Activated CD8-positive, alpha-beta memory T cell treated with anti-CD3 and anti-CD28 coated beads, Interleukin-2, amount 50 U/mL, for 24 hours (primary cell): ENCODE measurements around the gene KIF14.
A peak's percentile ranks its signal among the peaks of the same experiment; 100 is the strongest.
"Not testable (repeated sequence)": the region's sequence is repeated elsewhere in the genome, so short reads cannot be mapped to it uniquely, and the experiment has no call there.

ENCODE experiments used
- DNase-seq: peaks from one replicate; pipeline ENCODE4 v3.0.0-alpha.2; 2020; ENCODE audit errors: extremely low read depth

The KIF14 gene

GRCh38 chr1:200631375-200631774 is 10.8 kb upstream of the KIF14 start:
- no peak for DNase-seq

DNA sequence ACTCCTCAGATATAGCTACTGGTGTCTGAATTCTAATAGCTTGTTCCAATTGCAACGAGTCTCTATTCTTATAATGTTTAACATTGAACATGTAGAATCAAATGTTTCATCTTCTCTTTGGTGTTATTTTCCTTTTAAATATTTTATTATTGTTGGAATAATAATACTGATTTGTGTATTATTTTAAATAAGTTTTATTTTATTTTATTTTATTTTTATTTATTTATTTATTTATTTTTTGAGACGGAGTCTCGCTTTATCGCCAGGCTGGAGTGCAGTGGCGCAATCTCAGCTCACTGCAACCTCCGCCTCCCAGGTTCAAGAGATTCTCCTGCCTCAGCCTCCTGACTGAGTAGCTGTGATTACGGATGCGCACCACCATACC is 10.0 kb upstream of the KIF14 start:
- not testable (repeated sequence) for DNase-seq

GRCh38 chr1:200629876-200630514 is 9.4 kb upstream of the KIF14 start:
- DNase-seq, result no peak

DNA sequence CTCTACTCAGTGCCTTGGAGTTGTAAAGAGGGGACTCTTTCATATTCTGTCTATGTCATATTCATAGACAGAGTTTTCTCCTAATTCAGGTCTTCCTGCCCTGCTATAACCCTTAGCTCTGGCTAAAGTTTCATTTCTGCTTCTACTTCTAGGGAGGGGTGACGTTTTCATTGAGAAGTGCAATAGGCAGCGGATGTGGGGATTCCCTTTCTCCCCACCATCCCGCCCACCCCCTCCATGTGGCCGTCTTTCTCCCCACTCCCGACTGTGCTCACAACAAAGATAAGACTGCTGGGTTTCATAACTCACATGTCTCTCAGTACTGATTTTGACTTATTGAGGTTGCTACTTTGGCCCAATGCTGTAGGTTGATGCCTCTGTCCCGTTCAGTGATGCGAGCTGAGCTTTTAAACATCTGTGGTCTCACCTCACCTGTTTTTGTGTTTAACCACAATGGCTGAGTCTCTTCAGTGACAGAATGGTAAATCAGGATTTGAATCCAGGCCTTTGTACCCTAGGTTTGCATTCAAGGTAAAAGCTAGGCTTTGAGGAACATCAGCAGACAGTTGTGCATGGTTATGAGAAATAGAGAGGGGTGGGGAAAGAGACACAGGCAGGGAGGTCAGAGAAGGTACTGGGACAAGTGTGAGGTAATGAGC is 7.8 kb upstream of the KIF14 start:
- DNase-seq, result peak; percentile 29

DNA sequence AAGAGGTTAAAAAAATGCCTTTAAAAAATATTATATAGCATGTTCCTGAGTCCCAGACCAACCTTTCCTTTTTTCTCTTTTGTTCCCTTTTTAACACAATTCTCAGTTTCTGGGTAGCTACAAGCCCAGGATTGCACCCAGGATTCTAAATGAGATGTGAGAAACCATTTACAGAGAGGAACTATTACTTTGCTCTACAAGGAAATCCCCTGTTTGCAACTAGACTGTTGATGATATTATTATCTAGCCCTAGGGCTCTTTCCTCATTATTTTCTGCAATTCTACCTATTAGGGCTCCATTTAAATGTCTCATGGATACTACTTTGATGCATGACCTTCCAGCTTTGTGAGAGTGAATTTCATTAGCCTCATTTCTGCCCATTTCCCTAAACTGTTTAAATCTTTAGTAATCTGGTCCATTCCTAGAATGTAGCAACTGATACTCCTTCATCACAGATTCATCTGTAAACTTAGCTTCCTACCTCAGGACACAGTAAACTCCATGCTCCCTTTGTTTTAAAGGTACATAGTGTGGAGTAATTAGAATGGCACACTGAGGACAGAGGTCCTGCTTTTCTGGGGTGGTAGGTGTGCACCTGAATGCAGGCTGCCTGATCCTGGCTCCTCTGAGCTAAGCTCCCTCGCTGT is 7.1 kb upstream of the KIF14 start:
- DNase-seq, result no peak

GRCh38 chr1:200626853-200627534 is 6.4 kb upstream of the KIF14 start:
- DNase-seq, result no peak

DNA sequence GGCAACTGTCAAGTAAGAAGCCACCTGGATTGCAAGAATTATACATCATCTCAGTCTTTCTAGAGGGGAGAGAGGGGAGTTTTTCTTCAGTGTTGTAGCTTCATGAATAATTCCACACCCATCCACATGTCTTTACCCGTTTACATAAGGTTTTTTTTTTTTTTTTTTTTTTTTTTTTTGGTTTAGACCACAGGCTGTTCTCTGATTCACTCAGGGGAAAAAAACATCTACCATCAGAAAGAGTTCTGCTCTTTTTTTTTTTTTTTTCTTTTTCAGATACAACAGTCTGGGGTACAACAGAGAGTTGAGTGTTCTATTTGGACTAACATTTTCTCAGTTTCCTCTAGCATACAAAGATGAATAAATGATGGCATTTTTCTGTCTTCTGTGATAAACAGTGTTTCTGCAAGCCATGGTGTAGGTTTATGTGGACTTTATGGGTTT is 4.9 kb upstream of the KIF14 start:
- DNase-seq, result no peak

DNA sequence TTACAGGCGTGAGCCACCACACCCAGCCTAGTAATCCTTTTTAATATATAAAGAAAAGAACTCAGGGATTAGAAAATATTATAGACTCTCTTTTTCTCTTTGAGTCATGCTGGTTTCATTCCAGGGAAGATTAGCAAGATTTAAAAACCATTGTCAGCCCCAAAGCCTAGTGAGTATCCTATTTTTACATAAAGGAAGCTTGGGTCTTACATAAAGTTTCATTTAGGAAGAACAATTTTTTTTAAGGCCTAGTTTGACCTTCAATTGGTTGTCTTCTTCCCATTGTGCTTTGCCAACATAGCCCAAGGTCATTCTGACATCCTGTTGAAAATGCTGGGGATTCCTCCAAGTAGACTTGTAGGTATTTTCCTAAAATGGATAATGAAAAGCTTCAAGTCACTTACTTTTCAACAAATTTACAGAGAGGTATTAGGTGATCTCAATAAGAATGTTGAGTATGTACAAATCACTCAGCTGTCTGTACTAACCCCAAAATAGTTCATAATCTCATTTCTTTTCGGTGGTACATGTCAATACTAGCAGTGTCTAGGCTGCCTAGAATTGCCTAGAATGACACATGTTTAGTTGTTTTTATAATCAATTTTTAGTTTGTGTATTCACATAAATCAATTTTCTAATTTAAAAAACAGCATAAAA is 4.3 kb upstream of the KIF14 start:
- DNase-seq, result no peak

DNA sequence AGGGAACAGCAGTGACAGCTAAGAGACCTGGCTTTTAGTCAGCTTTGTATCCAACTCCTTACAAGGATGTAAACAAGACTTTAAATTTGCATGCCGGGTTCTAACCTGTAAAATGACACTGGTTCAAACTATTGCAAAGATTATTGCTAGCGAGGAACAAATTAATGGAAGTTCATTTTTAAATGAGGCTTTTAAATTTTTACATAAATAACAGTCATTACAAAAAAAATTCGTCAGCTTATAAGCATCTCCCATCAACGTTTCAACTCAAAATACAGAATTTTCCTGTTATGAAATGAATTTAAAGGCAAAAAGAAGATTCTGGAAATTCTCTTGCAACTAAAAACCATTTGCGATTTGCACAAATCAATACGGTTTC is 668 bp downstream of the KIF14 start:
- no peak for DNase-seq

GRCh38 chr1:200610846-200611245 is 9.7 kb downstream of the KIF14 start:
- no peak for DNase-seq

GRCh38 chr1:200602632-200603031 is 17.9 kb downstream of the KIF14 start:
- DNase-seq, result no peak

- no peak for DNase-seq
Observed at GRCh38 chr1:200590001-200590400, 30.6 kb downstream of the KIF14 start.

- DNase-seq, result no peak
Observed at GRCh38 chr1:200588698-200589097, 31.9 kb downstream of the KIF14 start.

GRCh38 chr1:200564319-200564718 is 56.2 kb downstream of the KIF14 start:
- no peak for DNase-seq

- no peak for DNase-seq
Observed at GRCh38 chr1:200561856-200562214, 58.7 kb downstream of the KIF14 start.

GRCh38 chr1:200558866-200559459 is 61.6 kb downstream of the KIF14 start:
- no peak for DNase-seq

- DNase-seq, result no peak
Observed at GRCh38 chr1:200556002-200556401, 64.5 kb downstream of the KIF14 start.

DNA sequence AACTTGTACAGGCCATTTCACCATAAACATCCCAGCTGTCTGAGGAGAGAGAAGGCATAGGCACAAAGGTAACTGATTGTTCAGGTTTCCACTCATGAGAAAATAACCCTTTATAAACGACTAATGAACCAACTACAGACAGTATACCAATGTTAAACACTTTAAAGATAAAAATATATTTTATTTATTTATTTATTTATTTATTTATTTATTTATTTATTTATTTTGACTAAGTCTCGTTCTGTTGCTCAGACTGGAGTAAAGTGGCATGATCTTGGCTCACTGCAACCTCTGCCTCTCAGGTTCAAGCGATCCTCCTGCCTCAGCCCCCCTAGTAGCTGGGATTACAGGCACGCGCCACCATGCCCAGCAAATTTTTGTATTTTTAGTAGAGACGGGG is 67.8 kb downstream of the KIF14 start:
- not testable (repeated sequence) for DNase-seq

GRCh38 chr1:200550367-200550766 is 70.2 kb downstream of the KIF14 start:
- DNase-seq, result no peak

GRCh38 chr1:200547386-200547785 is 73.2 kb downstream of the KIF14 start:
- no peak for DNase-seq

DNA sequence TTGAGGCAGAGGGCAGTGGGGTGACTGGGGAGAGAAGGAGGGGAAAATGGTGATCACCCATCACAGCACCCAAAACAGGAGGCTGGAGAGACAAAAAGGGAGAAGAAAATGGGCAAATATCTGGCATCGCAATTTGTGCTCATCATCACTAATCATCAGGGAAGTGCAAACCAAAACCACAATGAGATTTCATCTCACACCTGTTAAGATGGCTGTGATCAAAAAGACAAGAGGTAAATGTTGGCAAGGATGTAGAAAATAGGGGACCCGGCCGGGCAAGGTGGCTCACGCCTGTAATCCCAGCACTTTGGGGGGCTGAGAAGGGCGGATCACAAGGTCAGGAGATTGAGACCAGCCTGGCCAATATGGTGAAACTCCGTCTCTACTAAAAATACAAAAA is 74.0 kb downstream of the KIF14 start:
- no peak for DNase-seq

DNA sequence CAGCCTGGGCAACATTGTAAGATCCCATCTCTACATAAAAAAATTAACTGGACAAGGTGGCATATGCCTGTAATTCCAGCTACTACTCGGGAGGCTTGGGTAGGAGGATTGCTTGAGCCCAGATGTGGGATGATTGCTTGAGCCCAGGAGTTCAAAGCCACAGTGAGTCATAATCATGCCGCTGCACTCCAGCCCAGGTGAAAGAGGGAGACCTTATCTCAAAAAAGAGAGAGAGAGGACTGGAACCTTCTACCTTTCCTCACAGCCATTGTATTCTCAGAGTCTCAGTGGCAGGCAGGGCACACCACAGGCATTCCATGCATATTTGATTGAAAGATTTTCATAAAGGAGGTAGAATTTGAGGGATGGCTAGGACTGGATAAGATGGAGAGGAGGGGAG is 78.4 kb downstream of the KIF14 start:
- no peak for DNase-seq
